K562 (cell line): ENCODE data around the gene CCDC61. TPM values are rescaled to one million over a fixed set of nuclear protein-coding genes. Genes with fewer than 3 reads are reported as not detected.

Experiments used
- ATAC-seq: fragments of 200-7000 bp; cut with Tn5 transposase; 3 replicates; pipeline ENCODE4 v1.9.1; 2020; ENCODE audit warnings: moderate library complexity
- BruUV-seq: library from RNA; stranded (reverse); fragments of 400-500 nt; replicated peaks from 2 replicates; lab custom pipeline; 2021; lab: Mats Ljungman, UMichigan
- CTCF ChIA-PET: fragments of 300-600 bp; formaldehyde crosslinking; extraction: SDS; loops from one replicate; lab custom pipeline; 2021; ENCODE audit warnings: low intra/inter-chr PET ratio; lab: Yijun Ruan, JAX
- POLR2A ChIA-PET: fragments of 300-600, 350-650 bp; sonication (Branson Sonifier 250); formaldehyde crosslinking; extraction: SDS; loops from one replicate; lab custom pipeline; 2021; ENCODE audit warnings: antibody characterized with exemption, inconsistent platforms; lab: Yijun Ruan, JAX
- DNase-seq, 4 experiments: peaks; one replicate each; pipeline versions ENCODE4 v3.0.0 to v3.0.0-alpha.2; 2011 to 2018; ENCODE audit warnings: low spot score in 3 of 4, mixed read lengths in 3 of 4; ENCODE audit errors: extremely low read depth in 1 of 4
- FAIRE-seq: peaks from 2 replicates; lab custom pipeline; 2011; peaks lifted over from hg19 to GRCh38; lab: Jason Lieb, UNC
- H2AFZ ChIP-seq: 2 replicates; pipeline ENCODE4 v1.6.0; 2011; ENCODE audit warnings: low read depth, low read length, control low read depth, inconsistent platforms
- H3K27ac ChIP-seq: fragments of 200-600 bp; 3 replicates; pipeline ENCODE4 v1.8.0; 2011; ENCODE audit warnings: low read depth, mild to moderate bottlenecking, control low read depth, inconsistent platforms, low read length, moderate library complexity, mixed read lengths; ENCODE audit errors: extremely low read depth
- H3K27me3 ChIP-seq, 2 experiments: fragments of 300-600 bp in 1 of 2; 2 replicates in 1 of 2; 3 replicates in 1 of 2; pipeline versions ENCODE4 v1.6.0 to v1.8.0; 2011; ENCODE audit warnings: inconsistent platforms in 2 of 2, low read length in 2 of 2, mild to moderate bottlenecking in 1 of 2, mixed read lengths in 1 of 2, moderate library complexity in 1 of 2; ENCODE audit not compliant: control insufficient read depth in 2 of 2, insufficient read depth in 2 of 2
- H3K36me3 ChIP-seq: fragments of 300-600 bp; 3 replicates; pipeline ENCODE4 v1.8.0; 2011; ENCODE audit warnings: mild to moderate bottlenecking, low read length, inconsistent platforms; ENCODE audit not compliant: control insufficient read depth, insufficient read depth
- H3K4me1 ChIP-seq, 2 experiments: fragments of 200-600 bp in 1 of 2; replicated peaks in 1 of 2; 2 replicates in 1 of 2; 3 replicates in 1 of 2; pipeline versions ENCODE4 v1.5.1 to v1.8.0; 2011; ENCODE audit warnings: inconsistent platforms in 2 of 2, low read length in 2 of 2, mild to moderate bottlenecking in 1 of 2, mixed read lengths in 1 of 2, moderate library complexity in 1 of 2; ENCODE audit not compliant: control insufficient read depth in 2 of 2, insufficient read depth in 2 of 2
- H3K4me2 ChIP-seq: 2 replicates; pipeline ENCODE4 v1.6.1; 2011; ENCODE audit warnings: low read length, control low read depth, inconsistent platforms, mixed read lengths; ENCODE audit not compliant: insufficient read depth
- H3K4me3 ChIP-seq: fragments of 200-600 bp; sonication (generic), shearing (Covaris generic); 2 replicates; pipeline ENCODE4 v1.5.1; 2016; ENCODE audit warnings: control low read depth, inconsistent platforms
- H3K79me2 ChIP-seq: fragments of 200-600 bp; 3 replicates; pipeline ENCODE4 v1.8.0; 2011; ENCODE audit warnings: low read length, inconsistent platforms; ENCODE audit not compliant: control insufficient read depth, insufficient read depth
- H3K9ac ChIP-seq, 2 experiments: 2 replicates each; pipeline versions ENCODE4 v1.6.0 to v1.6.1; 2011; ENCODE audit warnings: low read depth in 2 of 2, low read length in 2 of 2, control low read depth in 1 of 2, inconsistent platforms in 1 of 2, mild to moderate bottlenecking in 1 of 2, mixed read lengths in 1 of 2; ENCODE audit not compliant: insufficient read depth in 1 of 2
- H3K9me1 ChIP-seq: one replicate; pipeline ENCODE4 v1.6.0; 2011; ENCODE audit warnings: inconsistent platforms, mild to moderate bottlenecking, low read length, moderate library complexity; ENCODE audit not compliant: control insufficient read depth, insufficient read depth
- H3K9me3 ChIP-seq: replicated peaks from 2 replicates; pipeline ENCODE4 v1.5.1; 2011; ENCODE audit warnings: low read depth, low read length, inconsistent platforms; ENCODE audit not compliant: control insufficient read depth, insufficient read depth
- H4K20me1 ChIP-seq: replicated peaks from 2 replicates; pipeline ENCODE4 v1.6.1; 2011; ENCODE audit warnings: low read length, inconsistent platforms, mixed read lengths; ENCODE audit not compliant: control insufficient read depth, insufficient read depth
- PHB2 ChIP-seq: fragments of 450-650 bp; IDR thresholded peaks from 2 replicates; pipeline ENCODE4 v1.6.1; 2017; ENCODE audit warnings: low read depth
- ZNF354B ChIP-seq: fragments of 250-450 bp; sonication (Bioruptor Pico); IDR thresholded peaks from 2 replicates; pipeline ENCODE4 v1.4.0; 2020
- ZNF551 ChIP-seq: fragments of 250-450 bp; sonication (Bioruptor Pico); IDR thresholded peaks from 2 replicates; pipeline ENCODE4 v1.5.0; 2021; ENCODE audit warnings: mild to moderate bottlenecking, moderate library complexity
- ZNF699 ChIP-seq: fragments of 250-450 bp; sonication (Bioruptor Pico); IDR thresholded peaks from 2 replicates; pipeline ENCODE4 v1.8.0; 2021; ENCODE audit warnings: mild to moderate bottlenecking, moderate library complexity; ENCODE audit not compliant: insufficient replicate concordance
- ZNF830 ChIP-seq: fragments of 250-450 bp; sonication (Bioruptor Pico); IDR thresholded peaks from 2 replicates; pipeline ENCODE4 v1.5.0; 2021; ENCODE audit warnings: mild to moderate bottlenecking
- WGBS: fragments of 100-300 bp; shearing (Covaris generic); methylation state at CpG from one replicate; pipeline ENCODE4 v1.1.6; 2016; ENCODE audit warnings: low coverage, mixed read lengths; ENCODE audit not compliant: insufficient coverage; ENCODE audit errors: missing lambda C conversion rate; 5-methylcytosine and 5-hydroxymethylcytosine counted together
- in situ Hi-C: fragments of 300-500 bp; cut with MboI; formaldehyde crosslinking; loops from 4 replicates; pipeline ENCODE4 v1.15.0; 2018; ENCODE audit warnings: inconsistent platforms, mixed read lengths
- intact Hi-C: fragments of 100-400 bp; cut with micrococcal nuclease; formaldehyde crosslinking; loops from 2 replicates; pipeline ENCODE4 v1.14.2; 2022
- polyA plus RNA-seq, 8 experiments: library from polyadenylated mRNA; depleted of rRNA in 4 of 8; stranded (reverse) in 5 of 8; unstranded in 3 of 8; fragments of >200 nt; fragmentation: Nextera tagmentation in 2 of 8; fragmentation: Illumina TruSeq in 1 of 8; extraction: Ambion mirVana in 2 of 8; extraction: Trizol in 1 of 8; gene quantifications; 2 replicates each; pipeline versions ENCODE4 v1.2.1 to v1.2.3, GENCODE V29; 2011 to 2014; ENCODE audit warnings: inconsistent platforms in 1 of 8, missing spikeins in 1 of 8
- total RNA-seq, 7 experiments: library from RNA; depleted of rRNA in 6 of 7; stranded (reverse); fragments of >200 nt in 6 of 7; fragmentation: Illumina TruSeq in 2 of 7; extraction: Trizol in 2 of 7; gene quantifications; 2 replicates each; pipeline versions ENCODE4 v1.2.1 to v1.2.3, GENCODE V29; 2011 to 2021; ENCODE audit warnings: low replicate concordance in 1 of 7
- TF ChIP-seq, protein P1 (sequence below): fragments of 250-450 bp; sonication (Bioruptor Pico); IDR thresholded peaks from 2 replicates; pipeline ENCODE4 v1.4.0; 2020

Gene CCDC61
- total and polyA plus RNA-seq, 9 of the 15 experiments (the other 6 are each of a cell fraction or from before 2014, with no cell fraction given) = 0.07 to 27.0 (median 10.3) TPM

DNA sequence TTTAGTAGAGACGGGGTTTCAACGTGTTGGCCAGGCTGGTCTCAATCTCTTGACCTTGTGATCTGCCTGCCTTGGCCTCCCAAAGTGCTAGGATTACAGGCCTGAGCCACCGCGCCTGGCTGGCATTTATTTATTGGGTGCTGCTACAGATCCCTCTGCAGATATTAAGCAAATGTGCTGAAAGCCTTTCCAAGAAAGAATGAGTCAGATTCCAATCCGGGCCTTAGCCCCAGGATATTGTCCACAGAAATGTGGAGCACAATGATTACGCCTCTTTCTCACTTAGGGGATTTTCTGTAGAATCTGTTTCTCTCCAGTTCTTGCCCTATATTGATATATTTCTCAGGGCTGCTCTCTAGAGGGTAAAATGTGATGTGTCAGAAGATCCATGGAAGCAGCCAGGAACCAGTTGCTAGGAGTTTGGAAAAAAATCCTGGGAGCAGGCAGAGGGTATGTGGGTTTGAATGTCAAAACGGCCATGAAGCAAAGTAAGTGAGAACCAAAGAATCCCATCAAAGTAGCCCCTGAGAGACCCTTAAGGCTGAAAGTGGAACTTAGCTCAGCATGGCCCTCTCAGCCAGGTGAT, 70.3 kb downstream of the CCDC61 start:
- H3K79me2 ChIP-seq = no peaks in the 10 kb centered on the region
- H3K9ac ChIP-seq = no peak overlapping the region
- no peak for DNase-seq
- no peaks in the 10 kb centered on the region for H4K20me1 ChIP-seq
- peaks cover 2 to 11% of the 10 kb centered on the region in 2 experiments; a peak in 3 of 5 replicates for H3K27me3 ChIP-seq
- no peak for FAIRE-seq
- BruUV-seq = no TSS peak
- in situ Hi-C loops (no loop called here), intact Hi-C loops (no loop called here)
- no peaks in the 10 kb centered on the region for H3K4me1 ChIP-seq
- ChIA-PET CTCF (no interaction called here), POLR2A (no interaction called here)
- no peak overlapping the region for H2AFZ ChIP-seq
- H3K27ac ChIP-seq = no peak overlapping the region
- no peaks in the 10 kb centered on the region for H3K36me3 ChIP-seq
- H3K9me3 ChIP-seq = no peaks in the 10 kb centered on the region; the same call in 1 of the 2 replicates
- no peak for ATAC-seq
- no peak overlapping the region for H3K4me3 ChIP-seq
- H3K9me1 ChIP-seq = no peaks in the 10 kb centered on the region
- no peak overlapping the region for H3K4me2 ChIP-seq
- no peak for TF ChIP-seq ZNF830 (CRISPR knock-in tag)
- TF ChIP-seq ZNF699 (CRISPR knock-in tag) = no peak
- TF ChIP-seq, protein P1, sequence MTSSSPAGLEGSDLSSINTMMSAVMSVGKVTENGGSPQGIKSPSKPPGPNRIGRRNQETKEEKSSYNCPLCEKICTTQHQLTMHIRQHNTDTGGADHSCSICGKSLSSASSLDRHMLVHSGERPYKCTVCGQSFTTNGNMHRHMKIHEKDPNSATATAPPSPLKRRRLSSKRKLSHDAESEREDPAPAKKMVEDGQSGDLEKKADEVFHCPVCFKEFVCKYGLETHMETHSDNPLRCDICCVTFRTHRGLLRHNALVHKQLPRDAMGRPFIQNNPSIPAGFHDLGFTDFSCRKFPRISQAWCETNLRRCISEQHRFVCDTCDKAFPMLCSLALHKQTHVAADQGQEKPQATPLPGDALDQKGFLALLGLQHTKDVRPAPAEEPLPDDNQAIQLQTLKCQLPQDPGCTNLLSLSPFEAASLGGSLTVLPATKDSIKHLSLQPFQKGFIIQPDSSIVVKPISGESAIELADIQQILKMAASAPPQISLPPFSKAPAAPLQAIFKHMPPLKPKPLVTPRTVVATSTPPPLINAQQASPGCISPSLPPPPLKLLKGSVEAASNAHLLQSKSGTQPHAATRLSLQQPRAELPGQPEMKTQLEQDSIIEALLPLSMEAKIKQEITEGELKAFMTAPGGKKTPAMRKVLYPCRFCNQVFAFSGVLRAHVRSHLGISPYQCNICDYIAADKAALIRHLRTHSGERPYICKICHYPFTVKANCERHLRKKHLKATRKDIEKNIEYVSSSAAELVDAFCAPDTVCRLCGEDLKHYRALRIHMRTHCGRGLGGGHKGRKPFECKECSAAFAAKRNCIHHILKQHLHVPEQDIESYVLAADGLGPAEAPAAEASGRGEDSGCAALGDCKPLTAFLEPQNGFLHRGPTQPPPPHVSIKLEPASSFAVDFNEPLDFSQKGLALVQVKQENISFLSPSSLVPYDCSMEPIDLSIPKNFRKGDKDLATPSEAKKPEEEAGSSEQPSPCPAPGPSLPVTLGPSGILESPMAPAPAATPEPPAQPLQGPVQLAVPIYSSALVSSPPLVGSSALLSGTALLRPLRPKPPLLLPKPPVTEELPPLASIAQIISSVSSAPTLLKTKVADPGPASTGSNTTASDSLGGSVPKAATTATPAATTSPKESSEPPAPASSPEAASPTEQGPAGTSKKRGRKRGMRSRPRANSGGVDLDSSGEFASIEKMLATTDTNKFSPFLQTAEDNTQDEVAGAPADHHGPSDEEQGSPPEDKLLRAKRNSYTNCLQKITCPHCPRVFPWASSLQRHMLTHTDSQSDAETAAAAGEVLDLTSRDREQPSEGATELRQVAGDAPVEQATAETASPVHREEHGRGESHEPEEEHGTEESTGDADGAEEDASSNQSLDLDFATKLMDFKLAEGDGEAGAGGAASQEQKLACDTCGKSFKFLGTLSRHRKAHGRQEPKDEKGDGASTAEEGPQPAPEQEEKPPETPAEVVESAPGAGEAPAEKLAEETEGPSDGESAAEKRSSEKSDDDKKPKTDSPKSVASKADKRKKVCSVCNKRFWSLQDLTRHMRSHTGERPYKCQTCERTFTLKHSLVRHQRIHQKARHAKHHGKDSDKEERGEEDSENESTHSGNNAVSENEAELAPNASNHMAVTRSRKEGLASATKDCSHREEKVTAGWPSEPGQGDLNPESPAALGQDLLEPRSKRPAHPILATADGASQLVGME (CRISPR knock-in tag) = no peak
- no peak for TF ChIP-seq ZNF354B
- no peak for TF ChIP-seq PHB2
- TF ChIP-seq ZNF551 (CRISPR knock-in tag) = no peak
- 1% methylated on average over 7 of the region's 7 CpGs for WGBS
